ENCODE data around the gene SYP. TPM values are rescaled to one million over a fixed set of nuclear protein-coding genes. Genes with fewer than 3 reads are reported as not detected.

SYP gene
- polyA plus RNA-seq, 1 of the 3 experiments (the other 2 are of a cell fraction): 0.76 TPM

GRCh38 chrX:49160908-49161307 lies 39.1 kb downstream of the SYP start:
- H2AFZ ChIP-seq (ENCODE audit: low read depth): no peak overlapping the region
- no peak overlapping the region for H3K4me2 ChIP-seq
- H3K27me3 ChIP-seq (ENCODE audit: insufficient read depth): peaks cover 8% of the 10 kb centered on the region; the same call in 1 of the 2 replicates
- no peak overlapping the region for H3K9ac ChIP-seq
- POLR2A ChIA-PET: no interaction called here
- no peaks in the 10 kb centered on the region for H3K79me2 ChIP-seq (ENCODE audit: insufficient read depth)
- no peaks in the 10 kb centered on the region for H3K9me2 ChIP-seq
- DNase-seq: no peak
- no peak overlapping the region for H3K4me3 ChIP-seq (ENCODE audit: low read depth in 2 of 2, low read length in 1 of 2)
- CTCF ChIA-PET: no interaction called here
- H3K27ac ChIP-seq (ENCODE audit: low read depth in 2 of 2, low read length in 1 of 2): no peak overlapping the region
- H3K36me3 ChIP-seq (replicated peaks in 1 of 2; ENCODE audit: control insufficient read depth in 1 of 2, insufficient read depth in 2 of 2, low read length in 1 of 2): no peaks in the 10 kb centered on the region
- no peaks in the 10 kb centered on the region for H4K20me1 ChIP-seq (ENCODE audit: insufficient read depth)
- no peak for TF ChIP-seq ELF1 (IDR thresholded peaks at IDR 0.05)
- no peak for TF ChIP-seq FOSL2 (IDR thresholded peaks at IDR 0.05; ENCODE audit: borderline replicate concordance, low read depth)
- TF ChIP-seq, protein P1, sequence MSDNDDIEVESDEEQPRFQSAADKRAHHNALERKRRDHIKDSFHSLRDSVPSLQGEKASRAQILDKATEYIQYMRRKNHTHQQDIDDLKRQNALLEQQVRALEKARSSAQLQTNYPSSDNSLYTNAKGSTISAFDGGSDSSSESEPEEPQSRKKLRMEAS (IDR thresholded peaks at IDR 0.05; ENCODE audit: low read depth): no peak
- TF ChIP-seq, protein P2, sequence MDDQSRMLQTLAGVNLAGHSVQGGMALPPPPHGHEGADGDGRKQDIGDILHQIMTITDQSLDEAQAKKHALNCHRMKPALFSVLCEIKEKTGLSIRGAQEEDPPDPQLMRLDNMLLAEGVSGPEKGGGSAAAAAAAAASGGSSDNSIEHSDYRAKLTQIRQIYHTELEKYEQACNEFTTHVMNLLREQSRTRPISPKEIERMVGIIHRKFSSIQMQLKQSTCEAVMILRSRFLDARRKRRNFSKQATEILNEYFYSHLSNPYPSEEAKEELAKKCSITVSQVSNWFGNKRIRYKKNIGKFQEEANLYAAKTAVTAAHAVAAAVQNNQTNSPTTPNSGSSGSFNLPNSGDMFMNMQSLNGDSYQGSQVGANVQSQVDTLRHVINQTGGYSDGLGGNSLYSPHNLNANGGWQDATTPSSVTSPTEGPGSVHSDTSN (IDR thresholded peaks at IDR 0.05): no peak
- TF ChIP-seq GATA2 (CRISPR knock-in tag; IDR thresholded peaks at IDR 0.05): no peak
- TF ChIP-seq RCOR1 (IDR thresholded peaks at IDR 0.05; ENCODE audit: low read length): no peak
- no peak for TF ChIP-seq POLR2AphosphoS5 (IDR thresholded peaks at IDR 0.05; ENCODE audit: low read depth, low read length)
- TF ChIP-seq FOXM1 (IDR thresholded peaks at IDR 0.05; ENCODE audit: low read depth): no peak
- no peak for TF ChIP-seq SIN3A (IDR thresholded peaks at IDR 0.05; ENCODE audit: borderline replicate concordance, low read depth, low read length)
- no peak for TF ChIP-seq FOXJ3 (CRISPR knock-in tag; IDR thresholded peaks at IDR 0.05)
- H3K4me1 ChIP-seq (ENCODE audit: control insufficient read depth in 1 of 2, insufficient read depth in 2 of 2, low read depth in 1 of 2, low read length in 1 of 2): peaks cover 0 to 4% of the 10 kb centered on the region in 2 experiments; a peak in 1 of 4 replicates
- H3F3A ChIP-seq (replicated peaks; ENCODE audit: insufficient read depth): no peaks in the 10 kb centered on the region
- 51% methylated on average over 2 of the region's 2 CpGs for WGBS (ENCODE audit: low lambda C conversion rate)
- no peaks in the 10 kb centered on the region for H3K9me3 ChIP-seq

DNA sequence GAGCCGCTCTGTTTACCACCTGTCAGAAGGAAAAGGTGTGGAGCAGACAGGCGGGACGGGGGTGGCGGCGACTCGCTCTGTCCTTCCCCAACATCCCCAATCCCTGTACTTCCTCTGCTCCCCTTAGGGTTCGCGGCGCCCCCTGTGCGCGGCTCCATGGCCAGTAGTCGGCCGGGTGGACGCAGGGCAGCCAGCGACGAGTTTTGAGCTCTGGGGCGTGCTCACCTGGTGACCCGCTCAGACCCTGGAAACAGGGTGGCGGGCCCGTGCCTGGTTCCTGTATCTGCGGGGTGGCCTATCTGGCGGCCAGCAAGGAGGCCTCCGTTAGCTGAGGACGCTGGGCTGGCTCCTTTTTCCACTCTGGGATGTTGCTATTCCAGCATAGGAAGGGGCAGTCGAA lies 42.8 kb downstream of the SYP start:
- Histone ChIP-seq H3K4me2 (no peak overlapping the region), H3K4me1 (ENCODE audit: control insufficient read depth in 1 of 2, insufficient read depth in 2 of 2, low read depth in 1 of 2, low read length in 1 of 2) (no peaks in the 10 kb centered on the region; a peak in 1 of 4 replicates), H3F3A (replicated peaks; ENCODE audit: insufficient read depth) (peaks cover 3% of the 10 kb centered on the region), H3K9me2 (no peaks in the 10 kb centered on the region), H3K79me2 (ENCODE audit: insufficient read depth) (no peaks in the 10 kb centered on the region), H3K27me3 (ENCODE audit: insufficient read depth) (peaks cover 8% of the 10 kb centered on the region; the same call in 1 of the 2 replicates), H3K36me3 (replicated peaks in 1 of 2; ENCODE audit: control insufficient read depth in 1 of 2, insufficient read depth in 2 of 2, low read length in 1 of 2) (no peaks in the 10 kb centered on the region), H3K27ac (ENCODE audit: low read depth in 2 of 2, low read length in 1 of 2) (no peak overlapping the region), H2AFZ (ENCODE audit: low read depth) (no peak overlapping the region), H4K20me1 (ENCODE audit: insufficient read depth) (no peaks in the 10 kb centered on the region), H3K4me3 (ENCODE audit: low read depth in 2 of 2, low read length in 1 of 2) (no peak overlapping the region), H3K9ac (no peak overlapping the region), H3K9me3 (no peaks in the 10 kb centered on the region)
- TF ChIP-seq FOXJ3 (CRISPR knock-in tag; IDR thresholded peaks at IDR 0.05) (no peak), GABPA (IDR thresholded peaks at IDR 0.05; ENCODE audit: low read depth) (no peak), GATA2 (CRISPR knock-in tag; IDR thresholded peaks at IDR 0.05) (no peak), JUND (IDR thresholded peaks at IDR 0.05) (no peak)
- WGBS (ENCODE audit: low lambda C conversion rate): 70% methylated on average over 12 of the region's 25 CpGs
- no peak for DNase-seq
- ChIA-PET POLR2A (no interaction called here), CTCF (interaction anchor here (0.7 to 1.0 kb wide), 2 partner anchors 32 to 36 kb away, joined by 3 read pairs; no protein-coding TSS in a partner anchor)

Data from SK-N-SH (cell line).